Measurements from ENCODE around the gene AXIN2.

DNA sequence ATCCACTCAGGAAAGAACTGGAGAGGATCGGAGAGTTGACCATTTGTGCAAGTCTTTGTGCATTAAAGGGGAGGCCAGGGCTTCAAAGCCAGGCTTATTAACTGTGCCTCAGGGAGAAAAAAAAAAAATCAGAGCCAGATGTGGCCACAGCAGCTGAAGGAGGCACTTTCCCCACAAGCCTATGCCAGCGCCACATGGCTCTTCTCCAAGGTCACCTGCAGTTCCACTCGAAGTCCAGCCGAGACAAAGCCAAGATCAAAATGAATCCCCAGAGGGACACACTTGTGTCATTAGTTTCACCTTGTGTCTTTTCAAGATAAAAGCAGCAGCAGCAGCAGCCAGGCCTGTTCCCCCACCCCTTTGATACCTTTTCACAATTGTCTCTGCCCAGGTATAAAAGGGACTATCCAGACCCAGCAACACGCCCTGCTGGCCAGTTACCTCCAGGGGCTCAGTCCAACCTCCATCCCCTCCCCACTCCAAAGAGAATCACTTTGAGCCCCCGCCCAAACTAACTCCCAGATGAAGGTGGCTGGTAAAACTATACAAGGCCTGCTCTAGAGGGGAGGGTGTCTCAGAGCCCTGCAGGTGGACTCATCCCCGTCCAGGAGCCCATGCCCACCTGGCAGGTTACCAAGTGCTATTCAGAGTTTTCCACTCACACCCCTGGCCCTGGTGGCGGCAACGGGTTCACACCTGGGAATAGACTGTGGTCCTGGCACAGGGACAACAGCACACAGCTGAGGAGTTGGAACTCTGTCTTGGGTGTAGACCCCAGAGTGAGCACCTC lies 29.2 kb downstream of the AXIN2 start:
- TF ChIP-seq, protein P1, sequence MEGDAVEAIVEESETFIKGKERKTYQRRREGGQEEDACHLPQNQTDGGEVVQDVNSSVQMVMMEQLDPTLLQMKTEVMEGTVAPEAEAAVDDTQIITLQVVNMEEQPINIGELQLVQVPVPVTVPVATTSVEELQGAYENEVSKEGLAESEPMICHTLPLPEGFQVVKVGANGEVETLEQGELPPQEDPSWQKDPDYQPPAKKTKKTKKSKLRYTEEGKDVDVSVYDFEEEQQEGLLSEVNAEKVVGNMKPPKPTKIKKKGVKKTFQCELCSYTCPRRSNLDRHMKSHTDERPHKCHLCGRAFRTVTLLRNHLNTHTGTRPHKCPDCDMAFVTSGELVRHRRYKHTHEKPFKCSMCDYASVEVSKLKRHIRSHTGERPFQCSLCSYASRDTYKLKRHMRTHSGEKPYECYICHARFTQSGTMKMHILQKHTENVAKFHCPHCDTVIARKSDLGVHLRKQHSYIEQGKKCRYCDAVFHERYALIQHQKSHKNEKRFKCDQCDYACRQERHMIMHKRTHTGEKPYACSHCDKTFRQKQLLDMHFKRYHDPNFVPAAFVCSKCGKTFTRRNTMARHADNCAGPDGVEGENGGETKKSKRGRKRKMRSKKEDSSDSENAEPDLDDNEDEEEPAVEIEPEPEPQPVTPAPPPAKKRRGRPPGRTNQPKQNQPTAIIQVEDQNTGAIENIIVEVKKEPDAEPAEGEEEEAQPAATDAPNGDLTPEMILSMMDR (IDR thresholded peaks at IDR 0.05) = no peak
- no peak for TF ChIP-seq POLR2A (IDR thresholded peaks at IDR 0.05)
